Prostate gland (tissue), 2 donors: ENCODE results near the gene CHCT1. TPM values are rescaled to one million over a fixed set of nuclear protein-coding genes. Genes with fewer than 3 reads are reported as not detected.
"Not testable (repeated sequence)": the region's sequence is repeated elsewhere in the genome, so short reads cannot be mapped to it uniquely, and the experiment has no call there.

ENCODE experiments used
- DNase-seq: peaks from one replicate; pipeline ENCODE4 v3.0.0-alpha.2; 2019; ENCODE audit warnings: low spot score
- H3K27ac ChIP-seq, 2 donors: fragments of 200-600 bp; sonication (generic); 2 replicates each; pipeline ENCODE4 v1.5.1; 2017 to 2019
- H3K27me3 ChIP-seq: fragments of 200-600 bp; sonication (generic); replicated peaks from 2 replicates; pipeline ENCODE4 v1.5.1; 2019; ENCODE audit not compliant: insufficient read depth
- H3K36me3 ChIP-seq, 2 donors: fragments of 200-600 bp; sonication (generic); 1 replicate in 1 of 2; 2 replicates in 1 of 2; pipeline versions ENCODE4 v1.5.1 to v1.8.1; 2017 to 2019
- H3K4me1 ChIP-seq: fragments of 200-600 bp; sonication (generic); replicated peaks from 2 replicates; pipeline ENCODE4 v1.5.1; 2019
- H3K4me3 ChIP-seq, 2 donors: fragments of 200-600 bp; sonication (generic); 2 replicates each; pipeline ENCODE4 v1.5.1; 2017 to 2019
- H3K9me3 ChIP-seq: fragments of 200-600 bp; sonication (generic); 2 replicates; pipeline ENCODE4 v1.5.1; 2017
- POLR2A ChIP-seq: fragments of 450-650 bp; IDR thresholded peaks from one replicate; pipeline ENCODE4 v1.6.1; 2016; ENCODE audit warnings: antibody characterized with exemption, mild to moderate bottlenecking
- POLR2AphosphoS5 ChIP-seq: sonication (generic); formaldehyde crosslinking; IDR thresholded peaks from one replicate; pipeline ENCODE4 v1.6.1; 2017; ENCODE audit warnings: antibody characterized with exemption
- WGBS: methylation state at CpG from one replicate; pipeline ENCODE4 v1.1.5; 2018; 5-methylcytosine and 5-hydroxymethylcytosine counted together
- intact Hi-C: fragments of 100-400 bp; cut with DNase I; formaldehyde crosslinking; loops from one replicate; pipeline ENCODE4 v1.14.2; 2022
- total RNA-seq, 2 donors: library from RNA; depleted of rRNA; stranded (reverse); fragments of >200 nt; gene quantifications; one replicate each; pipeline ENCODE4 v1.1.0, GENCODE V29; 2016
- TF ChIP-seq, protein P1 (sequence below), 4 experiments: fragments of 200-600 bp in 2 of 4; fragments of 450-650 bp in 2 of 4; sonication (generic) in 2 of 4; IDR thresholded peaks; 1 replicate in 3 of 4; 2 replicates in 1 of 4; pipeline ENCODE4 v1.5.1; 2016 to 2019; ENCODE audit warnings: antibody characterized with exemption in 4 of 4, mild to moderate bottlenecking in 2 of 4, moderate library complexity in 2 of 4

The CHCT1 gene
- total RNA-seq, 2 donors from 2014 or later = 5.9 TPM; not detected in 1

DNA sequence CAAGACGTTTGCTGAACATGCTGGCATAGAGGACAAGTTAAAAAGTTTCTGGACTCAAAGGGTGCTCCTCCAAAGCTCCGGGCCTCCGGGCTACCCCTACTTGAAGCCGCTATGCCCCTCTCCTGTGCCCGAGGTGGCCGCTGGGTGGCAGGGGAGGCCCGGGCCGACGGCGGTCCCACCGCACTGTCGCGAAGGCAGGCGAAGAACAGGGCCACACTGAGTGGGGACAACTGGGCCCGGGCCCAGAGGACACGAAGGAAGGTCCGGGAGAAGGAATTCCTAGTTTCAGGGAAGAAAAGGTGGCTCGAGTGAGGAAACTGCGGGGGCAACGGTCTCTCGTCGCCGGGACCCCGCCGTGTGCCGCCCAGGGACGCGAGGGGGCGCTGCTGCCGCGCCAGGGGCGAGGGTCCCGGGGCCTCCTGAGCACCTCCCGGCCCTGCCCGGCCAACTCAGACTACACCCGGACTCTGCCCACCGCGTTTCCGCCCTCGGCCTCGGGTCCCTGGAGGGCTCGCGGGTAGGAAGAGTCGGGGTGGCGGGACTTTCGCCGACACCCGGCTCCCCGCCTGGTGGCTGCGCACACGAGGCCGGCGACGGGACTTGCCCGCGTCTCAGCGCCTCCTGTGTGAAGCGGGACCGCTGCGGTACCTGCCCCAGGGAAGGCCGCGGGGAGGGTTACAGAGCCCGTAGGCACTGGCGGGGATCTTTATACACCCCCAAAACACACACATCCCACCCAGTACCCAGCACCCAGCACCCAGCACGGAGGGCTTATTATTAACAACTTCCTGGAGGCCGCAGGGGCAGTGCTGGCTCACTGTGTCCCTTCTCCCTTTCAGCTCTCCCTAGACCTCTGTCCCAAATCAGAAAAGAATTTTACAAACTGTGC lies 772 bp upstream of the CHCT1 start:
- Histone ChIP-seq H3K36me3 (no peaks in the 10 kb centered on the region), H3K27me3 (no peaks in the 10 kb centered on the region), H3K4me3 (peak overlapping the region; percentile 30), H3K4me1 (no peaks in the 10 kb centered on the region), H3K27ac (no peak overlapping the region), H3K9me3 (no peaks in the 10 kb centered on the region)
- DNase-seq = peak; percentile 24
- intact Hi-C loops = no loop called here
- TF ChIP-seq, protein P1, sequence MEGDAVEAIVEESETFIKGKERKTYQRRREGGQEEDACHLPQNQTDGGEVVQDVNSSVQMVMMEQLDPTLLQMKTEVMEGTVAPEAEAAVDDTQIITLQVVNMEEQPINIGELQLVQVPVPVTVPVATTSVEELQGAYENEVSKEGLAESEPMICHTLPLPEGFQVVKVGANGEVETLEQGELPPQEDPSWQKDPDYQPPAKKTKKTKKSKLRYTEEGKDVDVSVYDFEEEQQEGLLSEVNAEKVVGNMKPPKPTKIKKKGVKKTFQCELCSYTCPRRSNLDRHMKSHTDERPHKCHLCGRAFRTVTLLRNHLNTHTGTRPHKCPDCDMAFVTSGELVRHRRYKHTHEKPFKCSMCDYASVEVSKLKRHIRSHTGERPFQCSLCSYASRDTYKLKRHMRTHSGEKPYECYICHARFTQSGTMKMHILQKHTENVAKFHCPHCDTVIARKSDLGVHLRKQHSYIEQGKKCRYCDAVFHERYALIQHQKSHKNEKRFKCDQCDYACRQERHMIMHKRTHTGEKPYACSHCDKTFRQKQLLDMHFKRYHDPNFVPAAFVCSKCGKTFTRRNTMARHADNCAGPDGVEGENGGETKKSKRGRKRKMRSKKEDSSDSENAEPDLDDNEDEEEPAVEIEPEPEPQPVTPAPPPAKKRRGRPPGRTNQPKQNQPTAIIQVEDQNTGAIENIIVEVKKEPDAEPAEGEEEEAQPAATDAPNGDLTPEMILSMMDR (IDR thresholded peaks at IDR 0.05) = peak; percentile 51 to 90 (median 70)
- TF ChIP-seq POLR2A = no peak
- 8% methylated on average over 65 of the region's 66 CpGs for WGBS

DNA sequence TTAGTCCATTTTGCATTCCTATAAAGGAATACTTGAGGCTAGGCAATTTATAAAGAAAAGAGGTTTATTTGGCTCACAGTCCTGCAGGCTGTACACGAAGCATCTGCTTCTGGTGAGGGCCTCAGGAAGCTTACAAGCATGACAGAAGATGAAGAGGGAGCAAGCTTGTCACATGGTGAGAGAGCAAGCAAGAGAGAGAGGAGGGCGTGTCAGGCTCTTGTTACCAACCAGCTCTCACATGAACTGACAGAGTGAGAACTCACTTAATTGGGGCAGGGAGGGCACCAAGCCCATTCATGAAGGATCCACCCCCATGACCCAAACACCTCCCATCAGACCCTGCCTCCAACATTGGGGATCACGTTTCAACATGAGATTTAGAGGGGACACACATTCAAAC lies 1.6 kb downstream of the CHCT1 start:
- Histone ChIP-seq H3K27me3 (no peaks in the 10 kb centered on the region), H3K4me3 (no peak overlapping the region), H3K36me3 (no peaks in the 10 kb centered on the region), H3K4me1 (no peaks in the 10 kb centered on the region), H3K27ac (no peak overlapping the region), H3K9me3 (no peaks in the 10 kb centered on the region)
- TF ChIP-seq POLR2AphosphoS5 (no peak), POLR2A (no peak)
- TF ChIP-seq, protein P1 (IDR thresholded peaks at IDR 0.05) = no peak
- 86% methylated on average over 3 of the region's 3 CpGs for WGBS
- intact Hi-C loops = no loop called here
- no peak for DNase-seq

DNA sequence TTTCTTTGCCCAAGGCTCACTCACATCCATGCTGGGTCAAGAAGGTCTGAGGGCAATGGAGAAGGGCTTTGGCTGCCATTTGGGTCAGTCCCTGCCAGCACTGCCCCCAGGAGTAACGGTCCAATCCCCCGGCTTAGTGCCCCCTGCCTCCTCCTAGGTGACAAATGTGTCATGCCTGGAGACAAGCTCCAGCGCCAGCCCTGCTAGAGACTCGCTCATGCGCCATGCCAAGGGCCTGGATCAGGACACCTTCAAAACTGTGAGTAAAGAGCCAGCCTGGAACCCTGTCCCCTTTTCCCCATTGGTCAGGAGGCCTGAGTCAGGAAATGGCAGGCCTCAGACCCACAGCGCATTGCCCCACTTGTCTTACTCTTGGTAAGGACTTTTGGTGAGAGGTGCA lies 3.3 kb downstream of the CHCT1 start:
- H3K9me3 ChIP-seq = no peaks in the 10 kb centered on the region
- intact Hi-C loops = no loop called here
- no peaks in the 10 kb centered on the region for H3K4me1 ChIP-seq
- DNase-seq = no peak
- H3K4me3 ChIP-seq = no peak overlapping the region
- TF ChIP-seq POLR2AphosphoS5 = no peak
- TF ChIP-seq, protein P1 (IDR thresholded peaks at IDR 0.05) = no peak
- H3K36me3 ChIP-seq = no peaks in the 10 kb centered on the region
- 91% methylated on average over 5 of the region's 6 CpGs for WGBS
- H3K27me3 ChIP-seq = no peaks in the 10 kb centered on the region
- no peak overlapping the region for H3K27ac ChIP-seq

DNA sequence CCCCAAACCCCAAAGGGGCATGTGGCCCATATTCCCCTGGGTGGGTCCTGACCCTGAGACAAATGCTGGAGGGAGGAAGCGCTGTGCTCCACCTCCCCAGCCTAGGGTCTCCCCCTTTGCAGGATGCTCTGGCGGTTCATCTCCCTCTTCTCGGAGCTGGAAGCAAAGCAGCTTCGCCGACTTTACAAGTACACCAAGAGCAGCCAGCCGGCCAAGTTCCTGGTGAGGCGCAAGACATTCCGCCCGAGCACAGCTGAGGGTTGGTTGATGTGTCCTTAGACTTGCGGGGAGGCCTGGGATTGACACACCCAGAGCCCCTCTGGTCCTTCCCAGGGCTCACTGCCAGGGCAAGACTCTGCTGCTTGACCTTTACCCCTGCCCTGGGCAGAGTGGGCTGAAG lies 4.3 kb downstream of the CHCT1 start:
- 81% methylated on average over 10 of the region's 10 CpGs for WGBS
- Histone ChIP-seq H3K27ac (no peak overlapping the region), H3K4me1 (no peaks in the 10 kb centered on the region), H3K9me3 (no peaks in the 10 kb centered on the region), H3K4me3 (no peak overlapping the region), H3K27me3 (no peaks in the 10 kb centered on the region), H3K36me3 (no peaks in the 10 kb centered on the region)
- TF ChIP-seq, protein P1 (IDR thresholded peaks at IDR 0.05) = no peak
- no peak for TF ChIP-seq POLR2A
- TF ChIP-seq POLR2AphosphoS5 = no peak
- DNase-seq = no peak
- intact Hi-C loops = no loop called here

DNA sequence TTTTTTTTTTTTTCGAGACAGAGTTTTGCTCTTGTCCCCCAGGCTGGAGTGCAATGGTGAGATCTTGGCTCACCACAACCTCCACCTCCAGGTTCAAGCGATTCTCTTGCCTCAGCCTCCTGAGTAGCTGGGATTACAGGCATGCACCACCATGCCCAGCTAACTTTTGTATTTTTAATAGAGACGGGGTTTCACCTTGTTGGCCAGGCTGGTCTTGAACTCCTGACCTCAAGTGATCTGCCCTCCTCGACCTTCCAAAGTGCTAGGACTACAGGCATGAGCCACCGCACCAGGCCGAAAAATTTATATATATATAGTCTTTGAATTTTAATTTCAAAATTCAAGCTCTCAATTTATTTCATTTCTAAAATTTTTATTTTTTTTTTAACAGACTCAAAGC lies 6.2 kb downstream of the CHCT1 start:
- WGBS = 88% methylated on average over 6 of the region's 6 CpGs
- intact Hi-C loops, H3K4me1 ChIP-seq, H3K36me3 ChIP-seq, DNase-seq, H3K4me3 ChIP-seq, H3K9me3 ChIP-seq, H3K27me3 ChIP-seq, H3K27ac ChIP-seq: not testable (repeated sequence)

DNA sequence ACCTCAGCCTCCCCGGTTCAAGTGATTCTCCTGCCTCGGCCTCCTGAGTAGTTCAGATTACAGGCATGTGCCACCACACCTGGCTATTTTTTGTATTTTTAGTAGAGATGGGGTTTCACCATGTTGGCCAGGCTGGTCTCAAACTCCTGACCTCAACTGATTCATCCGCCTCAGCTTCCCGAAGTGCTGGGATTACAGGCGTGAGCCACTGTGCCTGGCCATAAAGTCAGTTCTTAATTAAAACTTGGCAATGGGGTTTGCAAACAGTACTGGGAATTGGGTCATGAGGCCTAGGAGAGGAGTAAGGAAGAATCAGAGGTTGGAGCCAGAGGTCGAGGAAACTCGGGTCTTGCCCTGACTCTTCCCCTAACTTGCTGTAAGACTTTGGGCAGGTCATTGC lies 8.3 kb downstream of the CHCT1 start:
- DNase-seq, H3K4me3 ChIP-seq, H3K4me1 ChIP-seq, H3K27me3 ChIP-seq, H3K36me3 ChIP-seq, H3K27ac ChIP-seq, H3K9me3 ChIP-seq: not testable (repeated sequence)
- intact Hi-C loops = loop anchor here (10.0 kb wide), 2 partner anchors 214 to 286 kb away; partner anchors contain the start of gene CA4
- 97% methylated on average over 7 of the region's 7 CpGs for WGBS

DNA sequence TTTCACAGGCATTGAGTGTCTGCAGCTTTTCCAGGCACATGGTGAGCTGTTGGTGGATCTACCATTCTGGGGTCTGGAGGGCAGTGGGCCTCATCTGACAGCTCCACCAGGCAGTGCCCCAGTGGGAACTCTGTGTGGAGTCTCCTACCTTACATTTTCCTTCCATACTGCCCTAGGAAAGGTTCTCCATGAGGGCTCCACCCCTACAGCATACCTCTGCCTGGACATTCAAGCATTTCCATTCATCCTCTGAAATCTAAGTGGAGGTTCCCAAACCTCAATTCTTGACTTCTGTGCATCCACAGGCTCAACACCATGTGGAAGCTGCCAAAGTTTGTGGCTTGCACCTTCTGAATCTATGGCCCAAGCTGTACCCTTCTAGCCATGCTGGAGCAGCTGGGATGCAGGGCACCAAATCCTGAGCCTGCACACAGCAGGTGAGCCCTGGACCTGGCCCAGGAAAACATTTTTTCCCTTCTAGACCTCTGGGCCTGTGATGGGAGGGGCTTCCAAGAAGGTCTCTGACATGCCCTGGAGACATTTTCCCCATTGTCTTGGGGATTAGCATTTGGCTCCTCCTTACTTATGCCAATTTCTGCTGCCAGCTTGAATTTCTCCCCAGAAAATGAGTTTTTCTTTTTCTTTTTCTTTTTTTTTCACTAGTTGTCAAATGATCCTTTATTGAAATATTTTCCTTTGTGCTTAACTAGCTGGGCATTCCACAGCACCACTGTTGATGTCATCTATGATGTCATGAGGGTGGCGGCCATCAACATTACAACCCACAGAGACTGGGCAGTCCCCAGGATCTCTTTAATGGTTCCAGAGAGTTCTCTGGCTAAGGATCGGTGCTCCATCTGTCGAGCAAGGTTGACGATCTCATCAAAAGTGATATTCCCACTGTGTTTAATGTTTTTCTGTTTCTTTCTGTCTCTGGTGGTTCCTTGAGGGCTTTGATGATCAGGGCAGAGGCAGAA lies 11.0 kb downstream of the CHCT1 start:
- H3K9me3 ChIP-seq, H3K27me3 ChIP-seq, H3K4me3 ChIP-seq, H3K27ac ChIP-seq, DNase-seq, H3K36me3 ChIP-seq, H3K4me1 ChIP-seq: not testable (repeated sequence)
- WGBS = 93% methylated on average over 4 of the region's 4 CpGs
- intact Hi-C loops = loop anchor here (10.0 kb wide), 2 partner anchors 211 to 289 kb away; partner anchors contain the start of gene CA4
